ENCODE measurements around the gene MCM9.

DNA sequence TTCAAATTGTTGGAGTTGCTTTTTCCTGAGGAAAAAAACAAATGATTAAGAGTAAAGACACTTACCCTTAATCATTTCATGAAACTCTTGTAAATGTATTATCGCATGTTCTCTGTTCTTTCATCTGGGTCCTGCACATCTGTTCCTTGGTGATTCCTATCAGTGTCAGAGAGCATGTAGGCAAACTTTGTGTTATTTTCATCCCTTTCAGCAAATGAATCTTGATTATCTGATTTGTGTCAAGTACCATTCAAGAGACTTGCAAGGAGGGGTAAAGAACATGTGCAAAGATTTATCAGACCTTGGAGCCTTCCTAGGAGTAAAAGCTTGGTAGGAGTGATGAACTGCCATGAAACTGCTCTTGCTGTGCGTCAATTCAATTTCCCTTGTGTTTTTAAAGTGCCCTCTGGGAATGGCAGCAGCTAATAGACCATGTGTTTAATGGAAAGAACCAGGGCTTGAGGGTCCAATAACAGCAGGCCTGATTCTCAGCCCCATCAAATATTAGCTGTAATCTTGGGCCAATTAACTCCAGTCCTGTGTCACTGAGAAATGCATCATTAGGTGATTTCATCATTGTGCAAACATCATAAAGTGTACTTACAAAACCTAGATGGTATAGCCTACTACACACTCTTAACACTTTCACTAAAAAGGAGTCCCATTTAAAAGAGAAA lies 164.7 kb downstream of the MCM9 start:
- TF ChIP-seq POLR2A (IDR thresholded peaks at IDR 0.05; ENCODE audit: low read depth, low read length): no peak
- TF ChIP-seq, protein P1, sequence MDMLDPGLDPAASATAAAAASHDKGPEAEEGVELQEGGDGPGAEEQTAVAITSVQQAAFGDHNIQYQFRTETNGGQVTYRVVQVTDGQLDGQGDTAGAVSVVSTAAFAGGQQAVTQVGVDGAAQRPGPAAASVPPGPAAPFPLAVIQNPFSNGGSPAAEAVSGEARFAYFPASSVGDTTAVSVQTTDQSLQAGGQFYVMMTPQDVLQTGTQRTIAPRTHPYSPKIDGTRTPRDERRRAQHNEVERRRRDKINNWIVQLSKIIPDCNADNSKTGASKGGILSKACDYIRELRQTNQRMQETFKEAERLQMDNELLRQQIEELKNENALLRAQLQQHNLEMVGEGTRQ (IDR thresholded peaks at IDR 0.05; ENCODE audit: low read depth, low read length): no peak
- TF ChIP-seq, protein P2, sequence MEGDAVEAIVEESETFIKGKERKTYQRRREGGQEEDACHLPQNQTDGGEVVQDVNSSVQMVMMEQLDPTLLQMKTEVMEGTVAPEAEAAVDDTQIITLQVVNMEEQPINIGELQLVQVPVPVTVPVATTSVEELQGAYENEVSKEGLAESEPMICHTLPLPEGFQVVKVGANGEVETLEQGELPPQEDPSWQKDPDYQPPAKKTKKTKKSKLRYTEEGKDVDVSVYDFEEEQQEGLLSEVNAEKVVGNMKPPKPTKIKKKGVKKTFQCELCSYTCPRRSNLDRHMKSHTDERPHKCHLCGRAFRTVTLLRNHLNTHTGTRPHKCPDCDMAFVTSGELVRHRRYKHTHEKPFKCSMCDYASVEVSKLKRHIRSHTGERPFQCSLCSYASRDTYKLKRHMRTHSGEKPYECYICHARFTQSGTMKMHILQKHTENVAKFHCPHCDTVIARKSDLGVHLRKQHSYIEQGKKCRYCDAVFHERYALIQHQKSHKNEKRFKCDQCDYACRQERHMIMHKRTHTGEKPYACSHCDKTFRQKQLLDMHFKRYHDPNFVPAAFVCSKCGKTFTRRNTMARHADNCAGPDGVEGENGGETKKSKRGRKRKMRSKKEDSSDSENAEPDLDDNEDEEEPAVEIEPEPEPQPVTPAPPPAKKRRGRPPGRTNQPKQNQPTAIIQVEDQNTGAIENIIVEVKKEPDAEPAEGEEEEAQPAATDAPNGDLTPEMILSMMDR (conservative IDR thresholded peaks at IDR 0.05; ENCODE audit: low read depth, low read length): no peak
- no peak for TF ChIP-seq CEBPB (IDR thresholded peaks at IDR 0.05; ENCODE audit: low read depth, low read length)
- TF ChIP-seq RCOR1 (IDR thresholded peaks at IDR 0.05; ENCODE audit: insufficient replicate concordance, low read length): no peak
- TF ChIP-seq RFX5 (IDR thresholded peaks at IDR 0.05; ENCODE audit: low read depth, low read length): no peak
- no peak for TF ChIP-seq MAZ (IDR thresholded peaks at IDR 0.05; ENCODE audit: borderline replicate concordance, low read depth, low read length)
- TF ChIP-seq MXI1 (IDR thresholded peaks at IDR 0.05; ENCODE audit: borderline replicate concordance, low read depth, low read length): no peak
- TF ChIP-seq MAFK (IDR thresholded peaks at IDR 0.05; ENCODE audit: low read depth, low read length): no peak
- no peak for TF ChIP-seq RAD21 (IDR thresholded peaks at IDR 0.05; ENCODE audit: low read length)
- no peak for TF ChIP-seq CHD1 (IDR thresholded peaks at IDR 0.05; ENCODE audit: low read depth, low read length)
- no peak for TF ChIP-seq NFE2L2 (IDR thresholded peaks at IDR 0.05; ENCODE audit: low read depth, low read length)

Measured in IMR-90 (cell line).